ENCODE results near the gene DLD. TPM values are rescaled to one million over a fixed set of nuclear protein-coding genes. Genes with fewer than 3 reads are reported as not detected.

DLD gene
- total and polyA plus RNA-seq, 2 of the 13 experiments (the other 11 are each of a cell fraction or from before 2014, with no cell fraction given): 56.8 to 95.2 TPM

DNA sequence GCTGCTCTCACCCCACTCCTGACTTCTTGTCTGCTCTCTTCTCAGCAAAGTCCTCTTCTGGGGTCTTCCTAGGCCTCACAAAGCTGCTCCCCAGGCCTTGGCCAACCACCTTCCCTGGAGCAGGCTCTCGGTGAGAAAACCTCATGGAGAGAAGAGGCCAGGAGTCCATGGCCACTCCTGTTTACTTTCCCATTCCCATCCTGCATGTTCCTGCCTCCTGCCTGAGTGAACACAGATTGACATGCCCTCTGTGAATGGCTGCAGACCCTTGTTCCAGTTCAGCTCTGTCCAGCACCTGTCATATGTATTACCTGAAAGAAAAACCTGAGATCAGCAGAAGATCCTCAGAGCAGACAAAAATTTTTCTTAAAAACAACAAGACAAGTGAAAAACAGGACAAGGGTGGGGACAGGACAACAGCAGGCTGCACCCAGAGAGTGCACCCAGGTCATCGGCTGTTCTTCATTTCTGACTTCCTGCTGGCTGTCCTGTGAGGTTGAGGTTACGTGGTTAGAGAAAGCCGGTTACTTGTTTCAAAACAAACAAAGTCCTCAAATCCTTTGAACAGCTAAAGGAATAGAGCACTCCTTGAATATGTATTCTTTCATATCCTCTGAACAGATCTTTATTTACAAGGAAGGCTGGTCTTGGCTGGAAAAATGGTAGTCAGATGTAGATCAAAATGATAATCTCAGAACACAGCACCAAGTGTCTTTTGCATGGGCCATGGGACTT, 34.0 kb upstream of the DLD start (continued):
- TF ChIP-seq, protein P1, sequence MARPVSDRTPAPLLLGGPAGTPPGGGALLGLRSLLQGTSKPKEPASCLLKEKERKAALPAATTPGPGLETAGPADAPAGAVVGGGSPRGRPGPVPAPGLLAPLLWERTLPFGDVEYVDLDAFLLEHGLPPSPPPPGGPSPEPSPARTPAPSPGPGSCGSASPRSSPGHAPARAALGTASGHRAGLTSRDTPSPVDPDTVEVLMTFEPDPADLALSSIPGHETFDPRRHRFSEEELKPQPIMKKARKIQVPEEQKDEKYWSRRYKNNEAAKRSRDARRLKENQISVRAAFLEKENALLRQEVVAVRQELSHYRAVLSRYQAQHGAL (CRISPR knock-in tag; IDR thresholded peaks at IDR 0.05; ENCODE audit: not compliant biosample characterization): no peak
- TF ChIP-seq ZNF224 (CRISPR knock-in tag; IDR thresholded peaks at IDR 0.05) (0 out of 2 replicates have a peak, but pooled peaks have one; percentile 48), TARDBP (CRISPR knock-in tag; IDR thresholded peaks at IDR 0.05) (peak; percentile 75; the same call in 1 of the 2 replicates), KDM3A (CRISPR knock-in tag; IDR thresholded peaks at IDR 0.05; ENCODE audit: low read depth) (peak; percentile 35; the same call in 1 of the 2 replicates), NFIC (IDR thresholded peaks at IDR 0.05; ENCODE audit: low read length) (peak; percentile 54; the same call in 1 of the 2 replicates), ARID2 (CRISPR knock-in tag; IDR thresholded peaks at IDR 0.05; ENCODE audit: borderline replicate concordance) (no peak), PHF21A (CRISPR knock-in tag; IDR thresholded peaks at IDR 0.05) (peak; percentile 47), SP5 (CRISPR knock-in tag; IDR thresholded peaks at IDR 0.05; ENCODE audit: borderline replicate concordance, low read depth) (0 out of 2 replicates have a peak, but pooled peaks have one; percentile 15), SOX13 (IDR thresholded peaks at IDR 0.05) (no peak), SOX13 (CRISPR knock-in tag; conservative IDR thresholded peaks at IDR 0.05 in 1 of 2, IDR thresholded peaks at IDR 0.05 in 1 of 2) (peak in 1 of 2 experiments; percentile 51; a peak in 1 of 4 replicates), ERF (CRISPR knock-in tag; IDR thresholded peaks at IDR 0.05) (peak; percentile 5; the same call in 1 of the 2 replicates), KLF11 (CRISPR knock-in tag; IDR thresholded peaks at IDR 0.05) (peak; percentile 13; the same call in 1 of the 2 replicates), ATF7 (IDR thresholded peaks at IDR 0.05) (no peak), ATF7 (CRISPR knock-in tag; IDR thresholded peaks at IDR 0.05) (0 out of 2 replicates have a peak, but pooled peaks have one; percentile 66), FOXO1 (CRISPR knock-in tag; IDR thresholded peaks at IDR 0.05) (peak; percentile 80; the same call in 1 of the 2 replicates), ZNF256 (CRISPR knock-in tag; conservative IDR thresholded peaks at IDR 0.05) (no peak), MEIS2 (CRISPR knock-in tag; IDR thresholded peaks at IDR 0.05) (peak; percentile 92), U2AF1 (optimal IDR thresholded peaks at IDR 0.05; ENCODE audit: low read depth, low read length) (no peak), NFKBIZ (CRISPR knock-in tag; IDR thresholded peaks at IDR 0.05) (no peak), ZNF564 (CRISPR knock-in tag; IDR thresholded peaks at IDR 0.05) (no peak)
- TF ChIP-seq, protein P2, sequence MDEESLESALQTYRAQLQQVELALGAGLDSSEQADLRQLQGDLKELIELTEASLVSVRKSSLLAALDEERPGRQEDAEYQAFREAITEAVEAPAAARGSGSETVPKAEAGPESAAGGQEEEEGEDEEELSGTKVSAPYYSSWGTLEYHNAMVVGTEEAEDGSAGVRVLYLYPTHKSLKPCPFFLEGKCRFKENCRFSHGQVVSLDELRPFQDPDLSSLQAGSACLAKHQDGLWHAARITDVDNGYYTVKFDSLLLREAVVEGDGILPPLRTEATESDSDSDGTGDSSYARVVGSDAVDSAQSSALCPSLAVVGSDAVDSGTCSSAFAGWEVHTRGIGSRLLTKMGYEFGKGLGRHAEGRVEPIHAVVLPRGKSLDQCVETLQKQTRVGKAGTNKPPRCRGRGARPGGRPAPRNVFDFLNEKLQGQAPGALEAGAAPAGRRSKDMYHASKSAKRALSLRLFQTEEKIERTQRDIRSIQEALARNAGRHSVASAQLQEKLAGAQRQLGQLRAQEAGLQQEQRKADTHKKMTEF (CRISPR knock-in tag; IDR thresholded peaks at IDR 0.05): 0 out of 2 replicates have a peak, but pooled peaks have one; percentile 25
- TF ChIP-seq, protein P3, sequence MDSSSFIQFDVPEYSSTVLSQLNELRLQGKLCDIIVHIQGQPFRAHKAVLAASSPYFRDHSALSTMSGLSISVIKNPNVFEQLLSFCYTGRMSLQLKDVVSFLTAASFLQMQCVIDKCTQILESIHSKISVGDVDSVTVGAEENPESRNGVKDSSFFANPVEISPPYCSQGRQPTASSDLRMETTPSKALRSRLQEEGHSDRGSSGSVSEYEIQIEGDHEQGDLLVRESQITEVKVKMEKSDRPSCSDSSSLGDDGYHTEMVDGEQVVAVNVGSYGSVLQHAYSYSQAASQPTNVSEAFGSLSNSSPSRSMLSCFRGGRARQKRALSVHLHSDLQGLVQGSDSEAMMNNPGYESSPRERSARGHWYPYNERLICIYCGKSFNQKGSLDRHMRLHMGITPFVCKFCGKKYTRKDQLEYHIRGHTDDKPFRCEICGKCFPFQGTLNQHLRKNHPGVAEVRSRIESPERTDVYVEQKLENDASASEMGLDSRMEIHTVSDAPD (CRISPR knock-in tag; IDR thresholded peaks at IDR 0.05): 0 out of 2 replicates have a peak, but pooled peaks have one; percentile 50
- TF ChIP-seq, protein P4, sequence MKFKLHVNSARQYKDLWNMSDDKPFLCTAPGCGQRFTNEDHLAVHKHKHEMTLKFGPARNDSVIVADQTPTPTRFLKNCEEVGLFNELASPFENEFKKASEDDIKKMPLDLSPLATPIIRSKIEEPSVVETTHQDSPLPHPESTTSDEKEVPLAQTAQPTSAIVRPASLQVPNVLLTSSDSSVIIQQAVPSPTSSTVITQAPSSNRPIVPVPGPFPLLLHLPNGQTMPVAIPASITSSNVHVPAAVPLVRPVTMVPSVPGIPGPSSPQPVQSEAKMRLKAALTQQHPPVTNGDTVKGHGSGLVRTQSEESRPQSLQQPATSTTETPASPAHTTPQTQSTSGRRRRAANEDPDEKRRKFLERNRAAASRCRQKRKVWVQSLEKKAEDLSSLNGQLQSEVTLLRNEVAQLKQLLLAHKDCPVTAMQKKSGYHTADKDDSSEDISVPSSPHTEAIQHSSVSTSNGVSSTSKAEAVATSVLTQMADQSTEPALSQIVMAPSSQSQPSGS (CRISPR knock-in tag; IDR thresholded peaks at IDR 0.05): 0 out of 2 replicates have a peak, but pooled peaks have one; percentile 29
- TF ChIP-seq, protein P5, sequence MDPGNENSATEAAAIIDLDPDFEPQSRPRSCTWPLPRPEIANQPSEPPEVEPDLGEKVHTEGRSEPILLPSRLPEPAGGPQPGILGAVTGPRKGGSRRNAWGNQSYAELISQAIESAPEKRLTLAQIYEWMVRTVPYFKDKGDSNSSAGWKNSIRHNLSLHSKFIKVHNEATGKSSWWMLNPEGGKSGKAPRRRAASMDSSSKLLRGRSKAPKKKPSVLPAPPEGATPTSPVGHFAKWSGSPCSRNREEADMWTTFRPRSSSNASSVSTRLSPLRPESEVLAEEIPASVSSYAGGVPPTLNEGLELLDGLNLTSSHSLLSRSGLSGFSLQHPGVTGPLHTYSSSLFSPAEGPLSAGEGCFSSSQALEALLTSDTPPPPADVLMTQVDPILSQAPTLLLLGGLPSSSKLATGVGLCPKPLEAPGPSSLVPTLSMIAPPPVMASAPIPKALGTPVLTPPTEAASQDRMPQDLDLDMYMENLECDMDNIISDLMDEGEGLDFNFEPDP (CRISPR knock-in tag; conservative IDR thresholded peaks at IDR 0.05): no peak

Data from HepG2 (cell line).